LNCaP clone FGC (cell line): Measurements from ENCODE around the gene NATD1.
A peak's percentile ranks its signal among the peaks of the same experiment; 100 is the strongest.

Experiments used
- DNase-seq: peaks from one replicate; pipeline ENCODE4 v3.0.0-alpha.2; 2011; ENCODE audit warnings: low read depth
- H3K4me3 ChIP-seq: 2 replicates; pipeline ENCODE4 v1.5.1; 2011; ENCODE audit warnings: mild to moderate bottlenecking, low read depth, low read length, control low read depth
- CTCF ChIP-seq: IDR thresholded peaks from 2 replicates; pipeline ENCODE4 v1.5.1; 2012; ENCODE audit warnings: mild to moderate bottlenecking; ENCODE audit not compliant: control insufficient read depth, insufficient read depth; ENCODE audit errors: extremely low read depth

NATD1 gene

GRCh38 chr17:21210411-21211076 lies 42.7 kb downstream of the NATD1 start:
- DNase-seq: no peak
- H3K4me3 ChIP-seq: no peak overlapping the region
- TF ChIP-seq CTCF: no peak

GRCh38 chr17:21209511-21210175 lies 43.6 kb downstream of the NATD1 start:
- TF ChIP-seq CTCF: no peak
- peak overlapping the region; percentile 5; the same call in 1 of the 2 replicates for H3K4me3 ChIP-seq
- peak; percentile 71 for DNase-seq

- H3K4me3 ChIP-seq: no peak overlapping the region
- no peak for TF ChIP-seq CTCF
These were observed 44.9 kb downstream of the NATD1 start for GRCh38 chr17:21208352-21208751.

GRCh38 chr17:21204935-21205334 lies 48.3 kb downstream of the NATD1 start:
- no peak overlapping the region for H3K4me3 ChIP-seq
- TF ChIP-seq CTCF: no peak
- no peak for DNase-seq

More at GRCh38 chr17:21208352-21208751, 44.9 kb downstream of the NATD1 start:
- peak; percentile 63 for DNase-seq

GRCh38 chr17:21202512-21202911 lies 50.7 kb downstream of the NATD1 start:
- no peak overlapping the region for H3K4me3 ChIP-seq
- TF ChIP-seq CTCF: no peak
- no peak for DNase-seq

- no peak for DNase-seq
- TF ChIP-seq CTCF: no peak
- no peak overlapping the region for H3K4me3 ChIP-seq
These were observed 51.3 kb downstream of the NATD1 start for GRCh38 chr17:21201874-21202273.

- H3K4me3 ChIP-seq: peak overlapping the region; percentile 33
- no peak for DNase-seq
- no peak for TF ChIP-seq CTCF
These were observed 52.0 kb downstream of the NATD1 start for GRCh38 chr17:21201298-21201595.
